Natural killer cell (primary cell): ENCODE results near the gene STX4. TPM values are rescaled to one million over a fixed set of nuclear protein-coding genes. Genes with fewer than 3 reads are reported as not detected.

ENCODE experiments used
- ATAC-seq, 3 donors: fragments of 150-1000 bp in 2 of 3; fragments of 200-7000 bp in 1 of 3; cut with Tn5 transposase; 1 replicate in 1 of 3; 2 replicates in 2 of 3; pipeline ENCODE4 v1.10.0; 2021; ENCODE audit warnings: mild to moderate bottlenecking in 2 of 3, moderate library complexity in 2 of 3
- DNase-seq, 2 donors: peaks; one replicate each; pipeline versions ENCODE4 v3.0.0 to v3.0.0-alpha.2; 2013 to 2021; ENCODE audit warnings: mixed read lengths in 1 of 2
- H3K27ac ChIP-seq: one replicate; pipeline ENCODE4 v1.5.1; 2013; ENCODE audit warnings: mild to moderate bottlenecking, low read length
- H3K27me3 ChIP-seq: one replicate; pipeline ENCODE4 v1.6.1; 2013; ENCODE audit warnings: low read length; ENCODE audit not compliant: control insufficient read depth, insufficient read depth
- H3K36me3 ChIP-seq: one replicate; pipeline ENCODE4 v1.6.1; 2013; ENCODE audit warnings: low read length; ENCODE audit not compliant: control insufficient read depth, insufficient read depth
- H3K4me1 ChIP-seq: one replicate; pipeline ENCODE4 v1.6.1; 2013; ENCODE audit warnings: low read length; ENCODE audit not compliant: control insufficient read depth, insufficient read depth
- H3K4me3 ChIP-seq: one replicate; pipeline ENCODE4 v1.5.1; 2013; ENCODE audit warnings: low read length
- H3K9me3 ChIP-seq: one replicate; pipeline ENCODE4 v1.6.1; 2013; ENCODE audit warnings: low read length; ENCODE audit not compliant: control insufficient read depth, insufficient read depth
- H3K27ac Mint-ChIP-seq, 2 donors: one replicate each; pipeline ENCODE4 v1.8.0; 2022; ENCODE audit warnings: mild to moderate bottlenecking in 2 of 2, mixed read lengths in 2 of 2, moderate library complexity in 1 of 2
- H3K27me3 Mint-ChIP-seq, 2 donors: one replicate each; pipeline ENCODE4 v1.8.0; 2022; ENCODE audit warnings: low read depth in 2 of 2, mixed read lengths in 2 of 2
- H3K36me3 Mint-ChIP-seq: one replicate; pipeline ENCODE4 v1.8.0; 2022; ENCODE audit warnings: mixed read lengths
- H3K4me1 Mint-ChIP-seq, 2 donors: one replicate each; pipeline ENCODE4 v1.8.0; 2022; ENCODE audit warnings: mixed read lengths in 2 of 2
- H3K4me3 Mint-ChIP-seq: one replicate; pipeline ENCODE4 v1.8.0; 2022; ENCODE audit warnings: mild to moderate bottlenecking, moderate library complexity, mixed read lengths
- H3K9me3 Mint-ChIP-seq, 2 donors: one replicate each; pipeline ENCODE4 v1.8.0; 2022; ENCODE audit warnings: mixed read lengths in 2 of 2
- WGBS: methylation state at CpG from one replicate; pipeline ENCODE4 v1.1.7; 2013; ENCODE audit warnings: missing lambda C conversion rate; ENCODE audit not compliant: insufficient coverage; 5-methylcytosine and 5-hydroxymethylcytosine counted together
- intact Hi-C: fragments of 100-400 bp; cut with micrococcal nuclease; formaldehyde crosslinking; loops from one replicate; pipeline ENCODE4 v1.14.2; 2022
- total RNA-seq, 4 donors: library from RNA; stranded (reverse); fragments of 120-200 nt in 1 of 4; gene quantifications; one replicate each; pipeline versions ENCODE4 v1.2.3 to v1.2.4, GENCODE V29; 2013 to 2022
- TF ChIP-seq, protein P1 (sequence below): fragments of 200-600 bp; IDR thresholded peaks from one replicate; pipeline ENCODE4 v1.8.0; 2022; ENCODE audit warnings: antibody characterized with exemption

Gene STX4
- total RNA-seq, 3 donors from 2014 or later (not counting 1 experiment from before 2014, with no cell fraction given) = 128 to 145 (median 133) TPM

DNA sequence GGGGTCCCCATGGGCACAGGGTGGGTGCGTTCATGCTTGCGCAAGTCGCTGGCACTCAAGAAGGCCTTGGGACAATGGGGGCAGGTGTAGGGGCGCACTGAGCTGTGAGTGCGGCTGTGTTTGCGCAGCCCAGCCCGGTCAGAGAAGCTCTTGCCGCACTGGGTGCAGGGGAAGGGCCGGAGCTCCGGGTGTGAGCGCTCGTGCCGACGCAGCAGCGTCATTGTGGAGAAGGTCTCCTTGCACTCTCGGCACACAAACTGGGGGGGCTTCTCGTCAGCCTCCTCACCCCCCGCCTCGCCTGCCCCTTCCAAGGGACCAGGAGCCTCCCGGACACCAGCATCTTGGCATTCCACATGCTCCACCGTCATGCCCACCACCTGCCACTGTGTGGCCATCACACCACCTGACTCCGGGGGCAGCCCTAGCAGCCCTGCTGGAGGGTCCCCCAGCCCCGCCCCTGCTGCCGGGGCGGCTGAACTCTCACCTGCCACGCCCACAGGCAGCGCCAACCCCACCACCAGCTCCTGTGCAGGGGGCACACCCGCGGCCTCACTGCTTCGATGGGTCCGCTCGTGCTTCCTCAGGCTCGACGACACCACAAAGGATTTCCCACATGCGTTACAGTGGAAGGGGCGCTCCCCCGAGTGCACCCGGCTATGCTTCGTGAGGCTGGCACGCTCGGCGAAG lies 27.9 kb downstream of the STX4 start:
- 96% methylated on average over 42 of the region's 42 CpGs for WGBS
- H3K4me3 ChIP-seq = no peak overlapping the region
- Mint-ChIP-seq H3K27ac (peak overlapping the region in 1 of 2 donors; percentile 36), H3K36me3 (no peaks in the 10 kb centered on the region), H3K27me3 (no peaks in the 10 kb centered on the region), H3K4me3 (no peak overlapping the region), H3K9me3 (no peaks in the 10 kb centered on the region), H3K4me1 (peaks cover 34 to 41% of the 10 kb centered on the region in 2 donors)
- intact Hi-C loops = no loop called here
- H3K27ac ChIP-seq = no peak overlapping the region
- ATAC-seq = no peak
- H3K27me3 ChIP-seq = no peaks in the 10 kb centered on the region
- no peak for DNase-seq
- peaks cover 17% of the 10 kb centered on the region for H3K36me3 ChIP-seq
- TF ChIP-seq, protein P1, sequence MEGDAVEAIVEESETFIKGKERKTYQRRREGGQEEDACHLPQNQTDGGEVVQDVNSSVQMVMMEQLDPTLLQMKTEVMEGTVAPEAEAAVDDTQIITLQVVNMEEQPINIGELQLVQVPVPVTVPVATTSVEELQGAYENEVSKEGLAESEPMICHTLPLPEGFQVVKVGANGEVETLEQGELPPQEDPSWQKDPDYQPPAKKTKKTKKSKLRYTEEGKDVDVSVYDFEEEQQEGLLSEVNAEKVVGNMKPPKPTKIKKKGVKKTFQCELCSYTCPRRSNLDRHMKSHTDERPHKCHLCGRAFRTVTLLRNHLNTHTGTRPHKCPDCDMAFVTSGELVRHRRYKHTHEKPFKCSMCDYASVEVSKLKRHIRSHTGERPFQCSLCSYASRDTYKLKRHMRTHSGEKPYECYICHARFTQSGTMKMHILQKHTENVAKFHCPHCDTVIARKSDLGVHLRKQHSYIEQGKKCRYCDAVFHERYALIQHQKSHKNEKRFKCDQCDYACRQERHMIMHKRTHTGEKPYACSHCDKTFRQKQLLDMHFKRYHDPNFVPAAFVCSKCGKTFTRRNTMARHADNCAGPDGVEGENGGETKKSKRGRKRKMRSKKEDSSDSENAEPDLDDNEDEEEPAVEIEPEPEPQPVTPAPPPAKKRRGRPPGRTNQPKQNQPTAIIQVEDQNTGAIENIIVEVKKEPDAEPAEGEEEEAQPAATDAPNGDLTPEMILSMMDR = no peak
- H3K9me3 ChIP-seq = no peaks in the 10 kb centered on the region
- peaks cover 58% of the 10 kb centered on the region for H3K4me1 ChIP-seq

GRCh38 chr16:31061813-31062440 lies 28.6 kb downstream of the STX4 start:
- Mint-ChIP-seq H3K4me3 (peak overlapping the region; percentile 21), H3K27ac (peak overlapping the region in 1 of 2 donors; percentile 13), H3K27me3 (no peaks in the 10 kb centered on the region), H3K4me1 (peaks cover 34 to 43% of the 10 kb centered on the region in 2 donors), H3K36me3 (no peaks in the 10 kb centered on the region), H3K9me3 (no peaks in the 10 kb centered on the region)
- no peak for DNase-seq
- H3K27me3 ChIP-seq = no peaks in the 10 kb centered on the region
- intact Hi-C loops = no loop called here
- ATAC-seq = no peak
- WGBS = 98% methylated on average over 54 of the region's 54 CpGs
- H3K9me3 ChIP-seq = no peaks in the 10 kb centered on the region
- no peak overlapping the region for H3K27ac ChIP-seq
- TF ChIP-seq, protein P1 = no peak
- peaks cover 61% of the 10 kb centered on the region for H3K4me1 ChIP-seq
- H3K36me3 ChIP-seq = peaks cover 17% of the 10 kb centered on the region
- H3K4me3 ChIP-seq = no peak overlapping the region

DNA sequence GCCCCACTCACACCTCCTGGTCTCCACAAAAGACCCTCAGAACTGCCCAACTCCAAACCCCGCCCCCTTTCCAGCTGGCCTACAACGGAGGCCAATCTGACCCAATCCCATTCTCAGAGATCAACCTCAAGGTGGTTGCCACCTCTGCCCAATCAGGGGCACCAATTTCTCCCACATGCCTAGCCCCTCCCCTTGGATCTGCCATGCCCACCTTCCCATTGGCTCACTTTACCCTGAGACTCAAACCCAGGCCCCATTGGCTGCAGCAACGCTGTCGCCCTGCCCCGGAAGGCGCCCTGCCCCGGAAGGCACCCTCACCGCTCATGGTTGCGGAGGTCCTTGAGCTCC lies 30.1 kb downstream of the STX4 start:
- peaks cover 16% of the 10 kb centered on the region for H3K36me3 ChIP-seq
- Mint-ChIP-seq H3K4me3 (peak overlapping the region; percentile 90), H3K27ac (peak overlapping the region; percentile 87 to 93), H3K4me1 (peaks cover 43 to 49% of the 10 kb centered on the region in 2 donors), H3K9me3 (no peaks in the 10 kb centered on the region), H3K27me3 (no peaks in the 10 kb centered on the region), H3K36me3 (no peaks in the 10 kb centered on the region)
- TF ChIP-seq, protein P1 = no peak
- peaks cover 61% of the 10 kb centered on the region for H3K4me1 ChIP-seq
- H3K27me3 ChIP-seq = no peaks in the 10 kb centered on the region
- intact Hi-C loops = no loop called here
- WGBS = 90% methylated on average over 9 of the region's 9 CpGs
- peak overlapping the region; percentile 18 for H3K4me3 ChIP-seq
- no peaks in the 10 kb centered on the region for H3K9me3 ChIP-seq
- ATAC-seq (peak; percentile 38 to 46 (median 42)), DNase-seq (peak in 1 of 2 donors; percentile 19)
- peak overlapping the region; percentile 57 for H3K27ac ChIP-seq
